GM12872 (cell line): ENCODE results near the gene CNTLN.

Source experiments
- CTCF ChIP-seq: IDR thresholded peaks from 3 replicates; pipeline ENCODE4 v1.5.1; 2011; ENCODE audit warnings: low read depth, mild to moderate bottlenecking, low read length, moderate library complexity; ENCODE audit not compliant: insufficient read depth

Gene CNTLN

GRCh38 chr9:17140418-17140817 lies 5.6 kb downstream of the CNTLN start:
- TF ChIP-seq CTCF: no peak

GRCh38 chr9:17148324-17148723 lies 13.5 kb downstream of the CNTLN start:
- TF ChIP-seq CTCF: no peak

- TF ChIP-seq CTCF: no peak
Measured at GRCh38 chr9:17159469-17159868, 24.6 kb downstream of the CNTLN start.

GRCh38 chr9:17160327-17160726 lies 25.5 kb downstream of the CNTLN start:
- no peak for TF ChIP-seq CTCF

- no peak for TF ChIP-seq CTCF
Measured at GRCh38 chr9:17165764-17166163, 30.9 kb downstream of the CNTLN start.

GRCh38 chr9:17166346-17166745 lies 31.5 kb downstream of the CNTLN start:
- no peak for TF ChIP-seq CTCF

GRCh38 chr9:17171309-17172094 lies 36.7 kb downstream of the CNTLN start:
- no peak for TF ChIP-seq CTCF
